Measurements from ENCODE around the gene HNRNPAB.

HNRNPAB gene

DNA sequence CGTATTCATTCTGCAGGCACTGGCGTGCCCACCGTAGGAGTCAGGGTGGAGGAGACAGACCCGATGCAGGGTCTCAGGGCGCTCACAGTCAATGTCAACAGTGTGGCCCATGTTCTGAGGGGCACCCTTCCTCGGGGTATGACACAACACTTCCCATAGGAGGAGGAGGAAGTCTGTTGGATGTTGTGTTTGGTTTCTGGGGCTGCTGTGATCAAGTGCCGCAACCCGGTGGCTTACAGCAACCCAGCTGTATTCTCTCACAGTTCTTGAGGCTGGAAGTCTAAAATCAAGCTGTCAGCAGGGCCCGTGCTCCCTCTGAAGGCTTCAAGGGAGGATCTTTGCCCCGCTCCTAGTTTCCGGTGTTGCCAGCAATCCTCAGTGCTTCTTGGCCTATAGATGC, 5.6 kb upstream of the HNRNPAB start:
- no peak overlapping the region for H3K9ac ChIP-seq
- no peak overlapping the region for H3K4me3 ChIP-seq (ENCODE audit: low read depth, low read length)
- H3K36me3 ChIP-seq (ENCODE audit: control insufficient read depth, insufficient read depth, low read length): no peaks in the 10 kb centered on the region
- no peak overlapping the region for H3K27ac ChIP-seq
- no peaks in the 10 kb centered on the region for H3K79me2 ChIP-seq
- TF ChIP-seq, protein P1, sequence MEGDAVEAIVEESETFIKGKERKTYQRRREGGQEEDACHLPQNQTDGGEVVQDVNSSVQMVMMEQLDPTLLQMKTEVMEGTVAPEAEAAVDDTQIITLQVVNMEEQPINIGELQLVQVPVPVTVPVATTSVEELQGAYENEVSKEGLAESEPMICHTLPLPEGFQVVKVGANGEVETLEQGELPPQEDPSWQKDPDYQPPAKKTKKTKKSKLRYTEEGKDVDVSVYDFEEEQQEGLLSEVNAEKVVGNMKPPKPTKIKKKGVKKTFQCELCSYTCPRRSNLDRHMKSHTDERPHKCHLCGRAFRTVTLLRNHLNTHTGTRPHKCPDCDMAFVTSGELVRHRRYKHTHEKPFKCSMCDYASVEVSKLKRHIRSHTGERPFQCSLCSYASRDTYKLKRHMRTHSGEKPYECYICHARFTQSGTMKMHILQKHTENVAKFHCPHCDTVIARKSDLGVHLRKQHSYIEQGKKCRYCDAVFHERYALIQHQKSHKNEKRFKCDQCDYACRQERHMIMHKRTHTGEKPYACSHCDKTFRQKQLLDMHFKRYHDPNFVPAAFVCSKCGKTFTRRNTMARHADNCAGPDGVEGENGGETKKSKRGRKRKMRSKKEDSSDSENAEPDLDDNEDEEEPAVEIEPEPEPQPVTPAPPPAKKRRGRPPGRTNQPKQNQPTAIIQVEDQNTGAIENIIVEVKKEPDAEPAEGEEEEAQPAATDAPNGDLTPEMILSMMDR (IDR thresholded peaks at IDR 0.05): no peak
- H2AFZ ChIP-seq: no peak overlapping the region
- H3K9me3 ChIP-seq (ENCODE audit: control insufficient read depth, low read length): no peaks in the 10 kb centered on the region
- H3K27me3 ChIP-seq (ENCODE audit: control insufficient read depth, insufficient read depth, low read length): no peaks in the 10 kb centered on the region
- H3K4me1 ChIP-seq: peaks cover 2% of the 10 kb centered on the region
- no peak overlapping the region for H3K4me2 ChIP-seq (ENCODE audit: low read length)

- no peak overlapping the region for H3K4me3 ChIP-seq (ENCODE audit: low read depth, low read length)
- no peak overlapping the region for H3K9ac ChIP-seq
- peaks cover 2% of the 10 kb centered on the region for H3K4me1 ChIP-seq
- H2AFZ ChIP-seq: no peak overlapping the region
- TF ChIP-seq, protein P1 (IDR thresholded peaks at IDR 0.05): no peak
- H3K27ac ChIP-seq: no peak overlapping the region
- H3K27me3 ChIP-seq (ENCODE audit: control insufficient read depth, insufficient read depth, low read length): no peaks in the 10 kb centered on the region
- H3K79me2 ChIP-seq: no peaks in the 10 kb centered on the region
- no peak overlapping the region for H3K4me2 ChIP-seq (ENCODE audit: low read length)
- no peaks in the 10 kb centered on the region for H3K9me3 ChIP-seq (ENCODE audit: control insufficient read depth, low read length)
- no peaks in the 10 kb centered on the region for H3K36me3 ChIP-seq (ENCODE audit: control insufficient read depth, insufficient read depth, low read length)
Measured at GRCh38 chr5:178199581-178200434, 4.5 kb upstream of the HNRNPAB start.

DNA sequence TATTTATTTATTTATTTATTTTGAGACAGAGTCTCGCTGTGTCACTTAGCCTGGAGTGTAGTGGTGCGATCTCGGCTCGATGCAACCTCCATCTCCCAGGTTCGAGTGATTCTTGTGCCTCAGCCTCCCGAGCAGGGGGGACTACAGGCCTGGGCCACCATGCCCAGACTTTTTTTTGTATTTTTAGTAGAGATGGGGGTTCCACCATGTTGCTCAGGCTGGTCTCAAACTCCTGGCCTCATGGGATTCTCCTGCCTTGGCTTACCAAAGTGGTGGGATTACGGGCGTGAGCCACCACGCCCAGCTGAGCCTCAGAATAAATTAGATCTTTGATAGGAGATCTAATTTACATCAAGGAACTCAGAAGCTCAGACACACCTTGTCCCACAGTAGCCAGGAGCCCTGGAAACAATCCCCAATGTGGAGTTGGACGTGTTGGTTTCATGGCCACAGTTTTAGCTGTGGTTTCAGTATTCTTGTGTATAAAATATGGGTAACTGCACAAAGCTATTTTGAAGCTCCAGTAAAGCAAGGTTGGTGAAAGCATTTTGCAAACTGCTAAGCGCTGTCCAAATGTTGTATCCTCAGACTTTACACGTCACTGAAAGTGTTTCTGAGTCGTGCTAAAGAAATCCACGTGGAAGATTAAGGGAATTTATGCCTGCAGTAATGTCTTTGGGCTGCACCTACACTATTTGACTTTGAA, 3.0 kb upstream of the HNRNPAB start:
- TF ChIP-seq, protein P1 (IDR thresholded peaks at IDR 0.05): no peak
- peaks cover 3% of the 10 kb centered on the region for H3K79me2 ChIP-seq
- no peak overlapping the region for H3K4me3 ChIP-seq (ENCODE audit: low read depth, low read length)
- H3K9me3 ChIP-seq (ENCODE audit: control insufficient read depth, low read length): no peaks in the 10 kb centered on the region
- peaks cover 3% of the 10 kb centered on the region for H3K4me1 ChIP-seq
- no peak overlapping the region for H3K9ac ChIP-seq
- H3K27ac ChIP-seq: no peak overlapping the region
- no peaks in the 10 kb centered on the region for H3K27me3 ChIP-seq (ENCODE audit: control insufficient read depth, insufficient read depth, low read length)
- no peak overlapping the region for H2AFZ ChIP-seq
- no peak overlapping the region for H3K4me2 ChIP-seq (ENCODE audit: low read length)
- H3K36me3 ChIP-seq (ENCODE audit: control insufficient read depth, insufficient read depth, low read length): no peaks in the 10 kb centered on the region

DNA sequence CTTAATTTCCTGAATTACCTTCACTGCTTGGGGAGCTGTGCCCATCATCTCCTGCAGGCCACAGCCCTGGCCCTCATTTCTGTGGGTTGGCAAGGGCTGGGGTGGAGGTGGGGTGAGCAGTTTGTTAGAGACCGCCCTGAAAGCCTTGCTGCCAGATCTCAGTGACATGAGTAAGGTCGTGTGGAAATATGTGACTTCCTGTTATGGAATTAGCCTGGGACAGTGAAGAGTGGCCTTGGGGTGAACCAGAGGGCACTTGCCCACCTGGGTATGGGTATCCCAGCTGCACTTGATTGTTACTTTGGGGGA, 2.5 kb upstream of the HNRNPAB start:
- TF ChIP-seq, protein P1 (IDR thresholded peaks at IDR 0.05): no peak

More for the DNA sequence above, 2.5 kb upstream of the HNRNPAB start:
- H2AFZ ChIP-seq: no peak overlapping the region
- H3K9me3 ChIP-seq (ENCODE audit: control insufficient read depth, low read length): no peaks in the 10 kb centered on the region
- H3K4me2 ChIP-seq (ENCODE audit: low read length): no peak overlapping the region
- H3K27me3 ChIP-seq (ENCODE audit: control insufficient read depth, insufficient read depth, low read length): no peaks in the 10 kb centered on the region
- no peak overlapping the region for H3K27ac ChIP-seq
- H3K79me2 ChIP-seq: peaks cover 3% of the 10 kb centered on the region
- H3K4me3 ChIP-seq (ENCODE audit: low read depth, low read length): no peak overlapping the region
- H3K4me1 ChIP-seq: peaks cover 8% of the 10 kb centered on the region
- no peak overlapping the region for H3K9ac ChIP-seq
- no peaks in the 10 kb centered on the region for H3K36me3 ChIP-seq (ENCODE audit: control insufficient read depth, insufficient read depth, low read length)
